MCF 10A (cell line): ENCODE data around the gene OR6B2. TPM values are rescaled to one million over a fixed set of nuclear protein-coding genes. Genes with fewer than 3 reads are reported as not detected.

Source experiments
- BruUV-seq: library from RNA; stranded (reverse); fragments of 400-500 nt; replicated peaks from 2 replicates; lab custom pipeline; 2021; lab: Mats Ljungman, UMichigan
- CTCF ChIA-PET: fragments of 300-600 bp; sonication (Branson Sonifier 250); formaldehyde crosslinking; extraction: SDS; loops from one replicate; lab custom pipeline; 2021; ENCODE audit warnings: antibody characterized with exemption, inconsistent platforms; lab: Yijun Ruan, JAX
- POLR2A ChIA-PET: fragments of 300-600, 350-650 bp; sonication (Branson Sonifier 250); formaldehyde crosslinking; extraction: SDS; loops from one replicate; lab custom pipeline; 2020; ENCODE audit warnings: antibody characterized with exemption, inconsistent platforms; lab: Yijun Ruan, JAX
- DNase-seq: peaks from one replicate; pipeline ENCODE4 v3.0.0-alpha.2; 2018; ENCODE audit not compliant: unreplicated experiment
- H3K27ac Mint-ChIP-seq: one replicate; pipeline ENCODE4 v1.8.0; 2022; ENCODE audit warnings: mild to moderate bottlenecking, low read depth, mixed read lengths; ENCODE audit not compliant: unreplicated experiment
- H3K27me3 Mint-ChIP-seq: one replicate; pipeline ENCODE4 v1.8.0; 2022; ENCODE audit warnings: mixed read lengths; ENCODE audit not compliant: insufficient read depth, unreplicated experiment
- H3K36me3 Mint-ChIP-seq: one replicate; pipeline ENCODE4 v1.8.0; 2022; ENCODE audit warnings: mild to moderate bottlenecking, moderate library complexity, mixed read lengths; ENCODE audit not compliant: insufficient read depth, unreplicated experiment
- H3K4me1 Mint-ChIP-seq: one replicate; pipeline ENCODE4 v1.8.0; 2022; ENCODE audit warnings: mixed read lengths; ENCODE audit not compliant: insufficient read depth, unreplicated experiment
- H3K4me3 Mint-ChIP-seq: one replicate; pipeline ENCODE4 v1.8.0; 2022; ENCODE audit warnings: mild to moderate bottlenecking, moderate library complexity, mixed read lengths; ENCODE audit not compliant: unreplicated experiment
- H3K9me3 Mint-ChIP-seq: one replicate; pipeline ENCODE4 v1.8.0; 2022; ENCODE audit warnings: mixed read lengths; ENCODE audit not compliant: unreplicated experiment
- intact Hi-C: fragments of 100-400 bp; cut with micrococcal nuclease; formaldehyde crosslinking; loops from 2 replicates; pipeline ENCODE4 v1.14.1; 2022
- total RNA-seq: library from RNA; stranded (reverse); gene quantifications from 2 replicates; pipeline ENCODE4 v1.2.3, GENCODE V29; 2022
- TF ChIP-seq, protein P1 (sequence below): fragments of 200-600 bp; IDR thresholded peaks from one replicate; pipeline ENCODE4 v1.8.0; 2022; ENCODE audit warnings: antibody characterized with exemption, mild to moderate bottlenecking; ENCODE audit not compliant: unreplicated experiment

OR6B2 gene
- total RNA-seq, 1 experiment from 2014 or later, result not detected

DNA sequence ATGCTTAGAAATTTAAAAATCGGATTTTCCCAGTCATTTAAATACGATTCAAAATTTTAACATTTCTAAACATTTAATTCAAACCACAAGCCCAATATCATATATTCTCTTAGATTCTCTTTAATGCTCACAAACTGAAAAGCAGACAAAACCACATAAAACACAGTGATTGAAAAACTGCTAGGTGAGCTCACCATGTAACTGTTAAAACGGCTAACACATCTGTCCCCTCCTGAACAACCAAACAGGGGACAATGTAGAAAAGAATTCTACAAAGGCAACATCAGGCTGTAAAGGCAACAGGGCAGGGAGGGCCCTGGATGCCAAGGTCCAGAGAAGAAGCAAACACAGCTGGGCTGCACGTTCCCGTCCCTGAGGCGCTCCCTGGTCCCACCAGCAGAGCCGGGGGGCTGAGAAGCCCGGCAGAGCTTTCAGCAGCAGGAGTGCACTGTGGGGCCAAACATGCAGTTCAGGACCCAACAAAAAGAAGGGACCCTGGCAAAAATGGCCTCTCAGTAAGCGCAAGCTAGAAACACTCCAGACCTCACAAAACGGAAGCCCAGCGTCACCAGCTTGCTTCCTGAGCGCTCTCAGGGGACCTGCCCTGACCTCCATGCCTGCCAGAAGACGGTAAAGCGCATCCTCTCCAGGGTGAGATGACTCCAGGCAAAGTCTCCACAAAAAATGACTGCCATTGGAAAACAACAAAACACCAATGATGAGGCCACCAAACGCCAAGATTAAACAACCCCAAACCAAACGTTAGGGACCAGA is 45.6 kb downstream of the OR6B2 start:
- H3K4me3 Mint-ChIP-seq, result no peak overlapping the region
- peaks cover 9% of the 10 kb centered on the region for H3K9me3 Mint-ChIP-seq
- no peak for DNase-seq
- no TSS peak for BruUV-seq
- no peaks in the 10 kb centered on the region for H3K27me3 Mint-ChIP-seq
- ChIA-PET POLR2A (no interaction called here), CTCF (interaction anchor here (0.7 to 2.9 kb wide), 3 partner anchors 8 to 160 kb away, joined by 3 to 9 read pairs (median 5); no protein-coding TSS in a partner anchor)
- intact Hi-C loops, result no loop called here
- H3K4me1 Mint-ChIP-seq, result no peaks in the 10 kb centered on the region
- TF ChIP-seq, protein P1, sequence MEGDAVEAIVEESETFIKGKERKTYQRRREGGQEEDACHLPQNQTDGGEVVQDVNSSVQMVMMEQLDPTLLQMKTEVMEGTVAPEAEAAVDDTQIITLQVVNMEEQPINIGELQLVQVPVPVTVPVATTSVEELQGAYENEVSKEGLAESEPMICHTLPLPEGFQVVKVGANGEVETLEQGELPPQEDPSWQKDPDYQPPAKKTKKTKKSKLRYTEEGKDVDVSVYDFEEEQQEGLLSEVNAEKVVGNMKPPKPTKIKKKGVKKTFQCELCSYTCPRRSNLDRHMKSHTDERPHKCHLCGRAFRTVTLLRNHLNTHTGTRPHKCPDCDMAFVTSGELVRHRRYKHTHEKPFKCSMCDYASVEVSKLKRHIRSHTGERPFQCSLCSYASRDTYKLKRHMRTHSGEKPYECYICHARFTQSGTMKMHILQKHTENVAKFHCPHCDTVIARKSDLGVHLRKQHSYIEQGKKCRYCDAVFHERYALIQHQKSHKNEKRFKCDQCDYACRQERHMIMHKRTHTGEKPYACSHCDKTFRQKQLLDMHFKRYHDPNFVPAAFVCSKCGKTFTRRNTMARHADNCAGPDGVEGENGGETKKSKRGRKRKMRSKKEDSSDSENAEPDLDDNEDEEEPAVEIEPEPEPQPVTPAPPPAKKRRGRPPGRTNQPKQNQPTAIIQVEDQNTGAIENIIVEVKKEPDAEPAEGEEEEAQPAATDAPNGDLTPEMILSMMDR, result no peak
- H3K36me3 Mint-ChIP-seq, result peaks cover 90% of the 10 kb centered on the region
- no peak overlapping the region for H3K27ac Mint-ChIP-seq

DNA sequence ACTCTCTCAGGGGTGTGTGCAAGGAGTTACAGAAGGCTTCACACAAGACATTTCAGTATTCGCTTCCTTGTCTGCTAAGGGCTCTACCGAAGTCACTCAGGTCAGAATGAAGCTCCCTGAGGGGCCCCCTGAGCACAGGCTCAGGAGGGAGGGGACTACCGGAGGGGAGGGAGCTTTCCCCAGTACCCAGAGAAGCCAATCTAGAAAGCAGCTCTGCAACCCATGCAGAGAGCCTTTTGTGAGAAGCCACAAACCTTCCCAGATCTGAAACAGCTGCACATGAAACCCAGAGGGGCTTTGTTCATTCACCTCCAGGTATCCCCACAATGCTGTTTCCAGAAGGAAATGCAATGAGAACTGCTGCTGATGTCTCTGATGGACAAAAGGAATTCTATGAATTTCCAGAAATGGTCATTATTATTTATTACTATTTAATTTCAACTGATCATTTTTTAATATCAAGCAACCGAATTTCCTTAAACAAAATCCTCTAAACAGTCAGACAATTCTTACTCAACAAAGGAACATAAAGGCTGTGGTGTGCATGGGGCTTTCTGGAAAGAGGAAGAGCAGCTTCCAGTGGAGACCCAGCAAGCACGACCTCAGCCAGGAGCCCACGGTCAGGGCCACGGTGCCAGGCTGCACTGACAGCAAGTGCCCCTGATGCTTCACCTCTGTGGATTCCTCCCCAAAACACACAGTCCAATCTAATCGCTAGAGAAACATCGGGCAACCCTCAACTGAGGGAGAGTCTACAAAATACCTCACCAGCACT is 47.0 kb downstream of the OR6B2 start:
- Mint-ChIP-seq H3K27ac (no peak overlapping the region), H3K4me1 (no peaks in the 10 kb centered on the region), H3K9me3 (peaks cover 9% of the 10 kb centered on the region), H3K36me3 (peaks cover 76% of the 10 kb centered on the region), H3K27me3 (no peaks in the 10 kb centered on the region), H3K4me3 (no peak overlapping the region)
- no peak for DNase-seq
- CTCF ChIA-PET, result interaction anchor here (2.9 kb wide), 1 partner anchor 9 kb away, joined by 9 read pairs; no protein-coding TSS in a partner anchor
- POLR2A ChIA-PET, result interaction anchor here (1.7 kb wide), 1 partner anchor 12 kb away, joined by 4 read pairs; no protein-coding TSS in a partner anchor
- no TSS peak for BruUV-seq
- TF ChIP-seq, protein P1, result no peak
- intact Hi-C loops, result no loop called here

Other genes with a start within 250 kb of the OR6B2 start
- gene NDUFA10, start 5.1 kb downstream of the OR6B2 start, total RNA-seq, result 140 and 151 TPM in 2 replicates
- not detected in 2 replicates for gene OR6B3, start 23.1 kb upstream of the OR6B2 start, total RNA-seq
- 146 and 197 TPM in 2 replicates for gene COPS9, start 105.9 kb upstream of the OR6B2 start, total RNA-seq
- not detected in 2 replicates for gene OTOS, start 110.2 kb upstream of the OR6B2 start, total RNA-seq